Amniotic stem cell (primary cell): ENCODE measurements around the gene GP1BB.
"Not testable (repeated sequence)": the region's sequence is repeated elsewhere in the genome, so short reads cannot be mapped to it uniquely, and the experiment has no call there.

Source experiments
- DNase-seq: peaks from one replicate; lab custom pipeline; 2025; lab: John Stamatoyannopoulos, UW

The GP1BB gene

GRCh38 chr22:19723232-19723982, at the start of gene GP1BB:
TSS of gene GP1BB (plus strand) at chr22:19723539. CDS start at chr22:19723570, 31 bp downstream.
- no peak for DNase-seq

- no peak for DNase-seq
Observed at GRCh38 chr22:19673660-19674059, 49.7 kb upstream of the GP1BB start.

GRCh38 chr22:19674129-19674928, 49.0 kb upstream of the GP1BB start:
- DNase-seq, result no peak

GRCh38 chr22:19674929-19675253, 48.4 kb upstream of the GP1BB start:
- no peak for DNase-seq

- DNase-seq, result no peak
Observed at GRCh38 chr22:19675428-19675827, 47.9 kb upstream of the GP1BB start.

GRCh38 chr22:19676437-19676836, 46.9 kb upstream of the GP1BB start:
- DNase-seq, result not testable (repeated sequence)

- no peak for DNase-seq
Observed at GRCh38 chr22:19678949-19679521, 44.3 kb upstream of the GP1BB start.

GRCh38 chr22:19679522-19680101, 43.7 kb upstream of the GP1BB start:
- DNase-seq, result no peak

GRCh38 chr22:19680287-19680881, 43.0 kb upstream of the GP1BB start:
- no peak for DNase-seq

- DNase-seq, result no peak
Observed at GRCh38 chr22:19680911-19681862, 42.2 kb upstream of the GP1BB start.

- DNase-seq, result no peak
Observed at GRCh38 chr22:19681863-19682245, 41.5 kb upstream of the GP1BB start.

- DNase-seq, result no peak
Observed at GRCh38 chr22:19686946-19687345, 36.4 kb upstream of the GP1BB start.

- no peak for DNase-seq
Observed at GRCh38 chr22:19687561-19688300, 35.6 kb upstream of the GP1BB start.

GRCh38 chr22:19688301-19689290, 34.7 kb upstream of the GP1BB start:
- DNase-seq, result no peak

GRCh38 chr22:19689408-19689807, 33.9 kb upstream of the GP1BB start:
- no peak for DNase-seq

GRCh38 chr22:19691007-19691720, 32.2 kb upstream of the GP1BB start:
- DNase-seq, result no peak

GRCh38 chr22:19691721-19692341, 31.5 kb upstream of the GP1BB start:
- no peak for DNase-seq

- no peak for DNase-seq
Observed at GRCh38 chr22:19693581-19693980, 29.8 kb upstream of the GP1BB start.
